Mucosa of descending colon (tissue), 3 donors: ENCODE data around the gene SNPH. TPM values are rescaled to one million over a fixed set of nuclear protein-coding genes. Genes with fewer than 3 reads are reported as not detected.
"Not testable (repeated sequence)": the region's sequence is repeated elsewhere in the genome, so short reads cannot be mapped to it uniquely, and the experiment has no call there.

Experiments used
- ATAC-seq: fragments of 200-7000 bp; cut with Tn5 transposase; one replicate; pipeline ENCODE4 v1.9.1; 2020; ENCODE audit warnings: mild to moderate bottlenecking, moderate library complexity
- DNase-seq, 3 donors: peaks; one replicate each; pipeline ENCODE4 v3.0.0-alpha.2; 2020
- H3K36me3 ChIP-seq: fragments of 200-600 bp; one replicate; pipeline ENCODE4 v1.8.0; 2021; ENCODE audit warnings: low read depth, mild to moderate bottlenecking
- H3K4me1 ChIP-seq: fragments of 200-600 bp; one replicate; pipeline ENCODE4 v1.8.0; 2021; ENCODE audit warnings: low read depth, mild to moderate bottlenecking
- H3K4me3 ChIP-seq: fragments of 200-600 bp; one replicate; pipeline ENCODE4 v1.8.0; 2021; ENCODE audit warnings: mild to moderate bottlenecking
- H3K9me3 ChIP-seq: fragments of 200-600 bp; one replicate; pipeline ENCODE4 v1.8.0; 2021; ENCODE audit warnings: mild to moderate bottlenecking
- intact Hi-C, 2 donors: fragments of 100-400 bp; cut with DNase I in 1 of 2; cut with micrococcal nuclease in 1 of 2; formaldehyde crosslinking; loops; one replicate each; pipeline versions ENCODE4 v1.11.0 to v1.11.1; 2022; cut with DNase I, micrococcal nuclease
- total RNA-seq, 3 donors: library from RNA; stranded (reverse); fragmentation: NEBNext Ultra II Directional in 2 of 3; extraction: Animal tissue kit (Norgen Biotek cat#: 25700) in 2 of 3; gene quantifications; one replicate each; pipeline versions ENCODE4 v1.2.1 to v1.2.4, GENCODE V29; 2021 to 2023
- TF ChIP-seq, protein P1 (sequence below): fragments of 200-600 bp; IDR thresholded peaks from one replicate; pipeline ENCODE4 v1.8.0; 2022; ENCODE audit warnings: antibody characterized with exemption, mild to moderate bottlenecking
- donor health status: DM: no; HTN: no; CAD: no; lungs with moderate emphysema.
- donor health status: DM: no; HTN: no; CAD: no.
- donor health status: DM: no; HTN: yes; CAD: no.

Gene SNPH
- total RNA-seq, 3 donors from 2014 or later: 1.1 to 11.7 (median 2.2) TPM

DNA sequence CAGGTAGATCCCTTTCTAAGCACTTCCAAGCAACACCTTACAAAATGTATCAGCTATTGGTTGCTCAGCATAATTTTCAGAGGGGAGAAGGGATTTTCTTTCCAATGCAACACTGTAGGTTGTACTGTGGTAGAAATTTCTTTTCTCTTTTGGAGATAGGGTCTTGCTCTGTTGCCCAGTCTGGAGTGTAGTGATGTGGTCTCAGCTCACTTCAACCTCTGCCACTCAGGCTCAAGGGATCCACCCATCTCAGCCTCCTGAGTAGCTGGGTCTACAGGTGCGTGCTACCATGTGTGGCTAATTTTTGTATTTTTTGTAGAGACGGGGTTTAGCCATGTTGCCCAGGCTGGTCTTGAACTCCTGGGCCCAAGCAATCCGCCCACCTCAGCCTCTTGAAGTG lies 24.0 kb upstream of the SNPH start:
- no peak for DNase-seq
- TF ChIP-seq, protein P1, sequence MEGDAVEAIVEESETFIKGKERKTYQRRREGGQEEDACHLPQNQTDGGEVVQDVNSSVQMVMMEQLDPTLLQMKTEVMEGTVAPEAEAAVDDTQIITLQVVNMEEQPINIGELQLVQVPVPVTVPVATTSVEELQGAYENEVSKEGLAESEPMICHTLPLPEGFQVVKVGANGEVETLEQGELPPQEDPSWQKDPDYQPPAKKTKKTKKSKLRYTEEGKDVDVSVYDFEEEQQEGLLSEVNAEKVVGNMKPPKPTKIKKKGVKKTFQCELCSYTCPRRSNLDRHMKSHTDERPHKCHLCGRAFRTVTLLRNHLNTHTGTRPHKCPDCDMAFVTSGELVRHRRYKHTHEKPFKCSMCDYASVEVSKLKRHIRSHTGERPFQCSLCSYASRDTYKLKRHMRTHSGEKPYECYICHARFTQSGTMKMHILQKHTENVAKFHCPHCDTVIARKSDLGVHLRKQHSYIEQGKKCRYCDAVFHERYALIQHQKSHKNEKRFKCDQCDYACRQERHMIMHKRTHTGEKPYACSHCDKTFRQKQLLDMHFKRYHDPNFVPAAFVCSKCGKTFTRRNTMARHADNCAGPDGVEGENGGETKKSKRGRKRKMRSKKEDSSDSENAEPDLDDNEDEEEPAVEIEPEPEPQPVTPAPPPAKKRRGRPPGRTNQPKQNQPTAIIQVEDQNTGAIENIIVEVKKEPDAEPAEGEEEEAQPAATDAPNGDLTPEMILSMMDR: no peak

DNA sequence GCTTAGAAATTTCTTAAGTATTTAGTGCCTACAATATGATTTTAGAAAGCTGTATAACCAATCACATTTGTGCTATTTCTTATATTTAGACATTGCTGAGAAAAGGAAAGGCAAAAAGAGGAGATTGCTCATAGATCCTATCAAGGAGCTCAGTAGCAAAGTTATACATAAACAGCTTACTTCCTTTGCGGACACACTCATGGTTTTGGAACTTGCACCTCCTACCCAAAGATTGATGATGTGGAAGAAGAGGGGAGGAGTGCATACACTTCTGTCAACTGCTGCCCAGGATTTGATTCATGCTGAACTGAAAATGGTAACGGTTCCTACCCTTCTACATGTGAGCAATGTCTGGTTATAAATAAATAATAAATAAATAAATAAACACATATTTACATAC lies 23.6 kb upstream of the SNPH start:
- ATAC-seq (no peak), DNase-seq (no peak)
- Histone ChIP-seq H3K4me1 (no peaks in the 10 kb centered on the region), H3K9me3 (no peaks in the 10 kb centered on the region), H3K36me3 (no peaks in the 10 kb centered on the region), H3K4me3 (no peak overlapping the region)
- intact Hi-C loops: no loop called here
- TF ChIP-seq, protein P1: no peak

More for the DNA sequence above, 24.0 kb upstream of the SNPH start:
- H3K9me3 ChIP-seq: no peaks in the 10 kb centered on the region
- H3K4me1 ChIP-seq: no peaks in the 10 kb centered on the region
- intact Hi-C loops: no loop called here
- no peaks in the 10 kb centered on the region for H3K36me3 ChIP-seq
- H3K4me3 ChIP-seq: no peak overlapping the region
- no peak for ATAC-seq

DNA sequence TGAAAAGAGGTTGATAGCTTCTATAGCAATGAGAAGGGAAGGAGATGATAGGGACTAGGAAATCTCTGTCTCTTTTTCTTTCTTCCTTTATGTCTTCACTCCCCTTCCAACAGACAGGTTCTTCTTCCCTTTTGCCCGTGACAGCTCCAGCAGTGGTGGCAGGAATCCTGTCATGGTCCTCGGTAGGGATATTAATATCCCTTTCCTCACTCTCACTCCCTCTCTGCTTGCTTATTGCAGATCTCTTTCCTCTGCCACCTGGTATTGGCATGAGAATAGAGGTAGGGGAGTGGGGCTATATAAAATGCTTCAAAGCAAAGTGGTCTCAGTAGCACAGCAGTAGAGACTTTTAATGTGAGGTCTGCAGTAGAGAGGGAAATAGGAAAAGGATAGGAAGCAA lies 20.5 kb upstream of the SNPH start:
- H3K36me3 ChIP-seq: no peaks in the 10 kb centered on the region
- H3K9me3 ChIP-seq: no peaks in the 10 kb centered on the region
- DNase-seq: no peak
- H3K4me1 ChIP-seq: no peaks in the 10 kb centered on the region
- no peak overlapping the region for H3K4me3 ChIP-seq
- TF ChIP-seq, protein P1: no peak
- no peak for ATAC-seq
- intact Hi-C loops: no loop called here

DNA sequence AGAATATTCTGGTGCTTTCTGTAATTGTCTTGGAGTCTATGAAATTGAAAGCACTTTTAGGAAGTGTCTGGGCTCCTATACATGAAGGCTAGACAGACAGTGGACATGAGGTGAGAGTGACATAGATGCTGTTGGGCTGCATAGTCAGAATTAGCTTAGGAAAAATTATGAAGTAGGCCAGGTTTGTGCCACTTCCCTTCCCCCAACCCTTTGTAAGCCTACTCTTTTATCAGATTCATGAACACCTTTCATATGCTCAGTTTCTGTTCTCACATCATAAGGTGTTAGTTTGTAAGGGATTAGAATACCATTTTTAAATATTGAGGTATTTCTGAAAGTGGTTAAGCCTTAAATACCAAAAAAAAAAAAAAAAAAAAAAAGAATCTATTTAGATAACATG lies 18.4 kb upstream of the SNPH start:
- no peaks in the 10 kb centered on the region for H3K9me3 ChIP-seq
- no peaks in the 10 kb centered on the region for H3K36me3 ChIP-seq
- DNase-seq (no peak), ATAC-seq (no peak)
- H3K4me3 ChIP-seq: no peak overlapping the region
- TF ChIP-seq, protein P1: no peak
- intact Hi-C loops: no loop called here
- H3K4me1 ChIP-seq: no peaks in the 10 kb centered on the region

DNA sequence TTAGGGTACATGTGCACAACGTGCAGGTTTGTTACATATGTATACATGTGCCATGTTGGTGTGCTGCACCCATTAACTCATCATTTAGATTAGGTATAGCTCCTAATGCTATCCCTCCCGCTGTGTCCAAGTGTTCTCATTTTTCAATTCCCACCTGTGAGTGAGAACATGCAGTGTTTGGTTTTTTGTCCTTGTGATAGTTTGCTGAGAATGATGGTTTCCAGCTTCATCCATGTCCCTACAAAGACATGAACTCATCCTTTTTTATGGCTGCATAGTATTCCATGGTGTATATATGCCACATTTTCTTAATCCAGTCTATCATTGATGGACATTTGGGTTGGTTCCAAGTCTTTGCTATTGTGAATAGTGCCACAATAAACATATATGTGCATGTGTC lies 15.8 kb upstream of the SNPH start:
- H3K4me3 ChIP-seq, ATAC-seq, H3K9me3 ChIP-seq, intact Hi-C loops, H3K4me1 ChIP-seq, H3K36me3 ChIP-seq, DNase-seq: not testable (repeated sequence)

DNA sequence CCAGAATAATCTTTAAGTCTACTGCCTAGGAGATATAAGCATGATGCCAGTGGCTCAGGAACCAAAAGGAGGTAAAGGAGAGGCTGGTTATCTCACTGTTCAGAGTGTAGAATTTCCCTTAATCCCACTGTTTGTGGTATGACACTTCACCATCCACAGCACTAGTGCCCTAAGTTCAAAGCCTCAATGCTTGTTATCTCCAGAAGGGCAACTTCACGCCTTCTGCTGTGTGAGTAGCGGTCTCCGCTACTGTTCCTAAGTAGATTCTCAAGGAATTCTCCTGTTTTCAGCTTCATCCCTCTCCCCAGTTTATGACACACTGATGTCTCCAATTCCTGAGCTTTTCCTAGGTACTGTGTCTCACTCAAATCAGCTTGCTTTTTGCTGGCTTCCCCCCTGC lies 13.7 kb upstream of the SNPH start:
- DNase-seq (no peak), ATAC-seq (no peak)
- TF ChIP-seq, protein P1: no peak
- H3K4me1 ChIP-seq: no peaks in the 10 kb centered on the region
- H3K9me3 ChIP-seq: no peaks in the 10 kb centered on the region
- intact Hi-C loops: no loop called here
- no peaks in the 10 kb centered on the region for H3K36me3 ChIP-seq
- no peak overlapping the region for H3K4me3 ChIP-seq
